CD4-positive, alpha-beta T cell treated with Interleukin-6 at 100 ng/mL for 8 hours (primary cell): Measurements from ENCODE around the gene MRPS9.

Experiments used
- DNase-seq: peaks from one replicate; pipeline ENCODE4 v3.0.0-alpha.2; 2020; ENCODE audit warnings: mixed read lengths, low spot score

The MRPS9 gene

GRCh38 chr2:105037572-105038382, at the start of gene MRPS9:
TSS of gene MRPS9 (plus strand) at chr2:105038069. CDS start at chr2:105038093, 24 bp downstream.
- peak; percentile 98 for DNase-seq

GRCh38 chr2:105005181-105005951, 32.5 kb upstream of the MRPS9 start:
- no peak for DNase-seq

GRCh38 chr2:105007367-105007766, 30.5 kb upstream of the MRPS9 start:
- no peak for DNase-seq

DNA sequence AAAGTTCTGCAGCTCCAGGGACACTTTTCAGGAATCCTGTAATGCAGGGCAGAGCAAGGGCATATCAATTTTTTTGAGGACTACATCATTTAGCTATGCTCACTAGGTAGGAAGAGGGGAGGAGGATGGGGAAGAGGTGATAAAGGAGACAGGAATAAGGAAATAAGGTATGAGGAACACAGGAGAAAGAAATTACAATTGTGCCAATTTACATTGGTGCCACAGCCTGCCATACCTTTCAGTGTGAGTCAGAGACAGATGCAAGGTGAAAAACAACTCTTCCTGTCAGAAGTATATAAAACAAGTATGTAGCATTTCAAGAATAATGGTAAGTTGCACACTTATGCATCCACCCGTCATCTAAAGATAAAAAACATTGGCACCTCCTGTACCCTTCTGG, 5.4 kb upstream of the MRPS9 start:
- DNase-seq: no peak

DNA sequence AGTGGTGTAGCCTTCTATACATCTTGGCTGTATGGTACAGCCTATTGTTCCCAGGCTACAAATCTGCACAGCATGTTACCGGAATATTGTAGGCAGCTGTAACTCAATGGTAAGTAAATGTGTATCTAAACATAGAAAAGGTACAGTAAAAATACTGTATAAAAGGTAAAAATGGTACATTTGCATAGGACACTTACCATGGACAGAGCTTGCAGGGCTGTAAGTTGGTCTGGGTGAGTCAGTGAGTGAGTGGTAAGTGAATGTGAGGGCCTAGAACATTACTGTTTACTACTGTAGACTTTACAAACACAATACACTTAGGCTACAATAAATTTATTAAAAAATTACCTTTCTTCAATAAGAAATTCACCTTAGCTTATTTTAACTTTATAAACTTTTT, 3.7 kb upstream of the MRPS9 start:
- DNase-seq: no peak

DNA sequence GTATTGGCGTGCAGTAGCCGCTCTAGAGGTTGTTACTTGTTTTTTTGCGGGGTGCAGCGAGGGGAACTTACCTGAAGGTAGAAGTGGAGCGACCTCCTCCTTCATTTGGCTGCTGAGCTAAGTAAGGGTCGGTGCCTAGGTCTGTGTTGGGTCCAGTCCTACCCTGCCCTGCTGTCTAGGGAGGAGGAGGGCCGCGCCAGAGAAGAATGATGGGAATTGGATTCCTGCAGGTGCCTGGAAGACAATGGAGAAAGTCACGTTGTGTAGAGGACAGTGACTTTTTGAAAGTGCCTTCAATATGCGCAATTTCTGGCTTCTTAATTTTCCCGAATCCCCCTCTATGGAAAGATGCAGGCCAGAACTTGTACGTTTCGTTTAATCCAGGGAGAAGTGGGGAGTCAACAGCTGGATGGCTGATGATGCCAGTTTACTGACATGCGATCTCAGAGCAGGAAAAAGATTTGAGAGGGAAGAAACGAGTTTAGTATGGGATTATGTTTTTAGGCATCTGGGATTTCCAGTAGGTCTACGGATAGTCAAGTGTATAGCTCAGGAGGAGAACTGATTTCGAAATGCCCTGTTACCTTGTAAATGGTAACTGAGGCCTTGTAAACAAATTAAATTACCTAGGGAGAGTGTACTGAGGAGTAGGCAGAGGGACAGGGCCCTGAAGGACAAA, 653 bp downstream of the MRPS9 start:
- no peak for DNase-seq

DNA sequence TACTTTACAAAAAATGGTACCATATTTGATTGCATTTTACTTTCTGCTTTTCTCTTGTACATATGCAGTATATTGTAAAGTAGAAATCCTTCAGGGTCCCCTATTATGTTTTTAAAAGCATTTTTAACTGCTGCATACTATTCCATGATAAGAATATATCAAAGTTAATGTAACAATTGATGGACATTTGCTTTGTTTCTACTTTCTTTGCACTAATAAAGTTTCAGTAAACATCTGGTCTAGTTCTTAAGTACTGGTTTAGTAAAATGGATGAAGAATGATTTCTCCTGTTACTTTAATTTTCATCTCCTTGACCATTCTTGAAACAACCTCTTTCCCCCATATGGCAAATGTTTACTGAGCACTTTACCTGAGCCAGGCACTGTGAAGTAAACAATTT, 1.7 kb downstream of the MRPS9 start:
- DNase-seq: no peak

DNA sequence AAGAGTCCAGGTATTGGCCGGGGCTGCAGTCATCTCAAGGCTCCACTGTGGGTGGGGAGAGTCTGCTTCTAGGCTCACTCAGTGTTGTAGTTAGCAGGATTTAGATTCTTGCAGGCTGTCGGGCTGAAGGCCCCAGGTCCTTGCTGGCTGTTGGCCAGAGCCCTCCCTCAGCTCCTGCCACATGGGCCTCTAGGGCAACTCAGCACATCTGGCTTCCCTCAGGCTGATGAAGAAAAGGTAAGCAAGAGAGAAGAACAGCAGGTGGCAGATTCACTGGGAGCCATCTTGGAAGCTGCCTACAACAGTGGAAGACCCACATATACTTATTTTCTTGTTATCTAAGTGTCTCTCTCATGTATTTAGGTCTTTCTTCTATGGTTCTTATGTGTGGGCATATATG, 4.3 kb downstream of the MRPS9 start:
- no peak for DNase-seq

GRCh38 chr2:105052773-105053172, 14.9 kb downstream of the MRPS9 start:
- no peak for DNase-seq

GRCh38 chr2:105055613-105056012, 17.7 kb downstream of the MRPS9 start:
- DNase-seq: no peak

DNA sequence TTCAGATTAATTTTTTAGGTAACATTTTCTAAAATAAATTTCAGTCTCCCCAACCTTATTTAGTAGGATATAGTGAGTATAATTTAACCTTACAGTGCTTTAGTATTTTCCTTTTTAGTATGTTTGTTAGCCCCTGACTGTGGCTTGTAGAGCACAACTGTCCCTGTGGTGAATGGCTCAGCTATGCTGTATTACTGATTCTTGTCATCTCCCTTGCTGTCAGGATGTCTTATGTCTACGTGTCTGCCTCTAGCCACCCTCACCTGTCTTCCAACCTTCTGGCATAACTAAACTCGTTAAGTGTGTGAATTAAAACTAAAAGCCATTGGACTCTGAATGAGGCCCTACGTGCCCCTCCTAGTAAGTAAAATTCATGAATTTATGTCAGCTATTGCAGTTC, 18.4 kb downstream of the MRPS9 start:
- DNase-seq: no peak

- DNase-seq: no peak
These were observed 19.1 kb downstream of the MRPS9 start for GRCh38 chr2:105057005-105057404.

DNA sequence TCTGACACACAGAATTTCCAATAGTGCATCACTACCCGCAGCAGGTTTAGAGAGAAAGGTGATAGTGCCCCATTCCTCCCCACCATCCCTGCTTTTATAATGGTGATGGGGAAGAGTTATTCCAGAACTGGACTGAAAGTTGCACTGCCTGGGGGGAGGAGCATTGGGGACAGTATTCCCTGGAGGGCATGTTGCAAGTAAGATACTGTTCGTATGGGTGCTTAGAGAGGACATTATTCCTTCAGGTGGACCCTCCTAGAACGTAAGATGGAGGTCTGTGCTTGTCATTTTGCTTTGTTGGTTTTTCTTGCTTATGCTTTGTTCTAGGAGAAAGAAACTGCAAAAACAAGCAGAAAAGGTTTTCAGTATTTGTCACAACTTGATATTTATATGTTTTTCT, 23.7 kb downstream of the MRPS9 start:
- no peak for DNase-seq

DNA sequence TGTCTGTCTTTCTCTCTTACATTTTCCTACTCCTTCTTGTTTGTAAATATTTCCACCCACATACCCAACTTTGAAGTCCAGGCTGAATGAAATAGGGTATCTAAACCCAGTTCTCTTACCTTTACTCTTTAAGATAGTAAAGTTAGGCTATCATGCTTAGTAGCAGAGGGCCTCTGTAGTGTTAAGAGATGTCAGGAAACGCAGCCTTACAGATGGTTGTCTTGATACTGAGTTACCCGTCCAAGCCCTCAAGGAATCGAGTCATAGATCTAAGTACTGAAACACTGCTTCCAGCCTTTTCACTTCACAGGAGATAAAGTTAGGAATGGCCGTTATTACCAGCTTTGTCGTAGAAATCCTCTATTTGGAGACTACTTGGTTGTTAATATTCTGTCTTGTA, 24.3 kb downstream of the MRPS9 start:
- DNase-seq: no peak

DNA sequence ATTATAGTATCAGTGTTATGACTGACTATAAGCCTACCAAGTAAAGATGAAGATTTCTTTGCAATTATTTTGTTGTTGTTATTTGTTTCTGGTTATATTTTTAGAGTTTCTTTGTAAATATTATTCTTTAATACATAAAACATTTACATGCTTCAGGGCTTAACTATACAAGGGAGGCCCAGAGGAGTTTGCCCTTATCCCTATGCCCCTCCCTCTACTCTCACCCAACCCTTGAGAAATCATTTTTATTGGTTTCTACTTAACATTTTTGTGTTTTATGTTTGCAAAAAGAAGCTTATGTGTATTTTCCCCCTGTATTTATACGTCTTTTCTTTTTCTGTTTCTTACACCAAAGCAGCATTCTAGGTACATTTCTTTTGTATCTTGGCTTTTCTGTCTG, 30.5 kb downstream of the MRPS9 start:
- no peak for DNase-seq

GRCh38 chr2:105068875-105069274, 31.0 kb downstream of the MRPS9 start:
- DNase-seq: no peak

- no peak for DNase-seq
These were observed 32.4 kb downstream of the MRPS9 start for GRCh38 chr2:105070010-105070865.

- DNase-seq: no peak
These were observed 33.5 kb downstream of the MRPS9 start for GRCh38 chr2:105071379-105071778.

GRCh38 chr2:105072039-105072438, 34.2 kb downstream of the MRPS9 start:
- no peak for DNase-seq

GRCh38 chr2:105073591-105073990, 35.7 kb downstream of the MRPS9 start:
- DNase-seq: no peak

- no peak for DNase-seq
These were observed 38.3 kb downstream of the MRPS9 start for GRCh38 chr2:105076121-105076520.
